GDM1 (cell line): ENCODE measurements around the gene GASK1B.

Experiments
- DNase-seq: peaks from one replicate; lab custom pipeline; 2025; lab: John Stamatoyannopoulos, UW

Gene GASK1B

GRCh38 chr4:158146736-158147135 is 26.1 kb downstream of the GASK1B start:
- DNase-seq: no peak

GRCh38 chr4:158139086-158139485 is 33.7 kb downstream of the GASK1B start:
- no peak for DNase-seq

- DNase-seq: no peak
Measured at GRCh38 chr4:158134222-158134621, 38.6 kb downstream of the GASK1B start.

DNA sequence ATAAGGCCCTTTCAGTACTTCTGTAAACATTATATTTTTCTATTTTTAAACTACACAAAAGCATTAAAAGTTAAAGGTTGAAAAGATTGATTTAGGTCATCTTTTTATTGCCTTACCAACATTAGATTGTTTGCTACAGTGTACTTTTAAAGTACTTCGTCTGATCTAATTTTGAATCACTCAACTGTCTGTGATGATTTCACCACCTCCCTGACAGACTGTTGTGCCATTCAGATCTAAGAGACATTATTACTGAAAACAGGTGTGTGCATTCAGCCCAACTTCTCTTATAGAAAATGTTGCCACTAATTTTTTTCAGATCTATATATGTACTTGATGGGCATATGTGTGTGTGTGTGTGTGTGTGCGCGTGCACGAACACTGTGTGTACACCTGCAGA is 39.3 kb downstream of the GASK1B start:
- no peak for DNase-seq

DNA sequence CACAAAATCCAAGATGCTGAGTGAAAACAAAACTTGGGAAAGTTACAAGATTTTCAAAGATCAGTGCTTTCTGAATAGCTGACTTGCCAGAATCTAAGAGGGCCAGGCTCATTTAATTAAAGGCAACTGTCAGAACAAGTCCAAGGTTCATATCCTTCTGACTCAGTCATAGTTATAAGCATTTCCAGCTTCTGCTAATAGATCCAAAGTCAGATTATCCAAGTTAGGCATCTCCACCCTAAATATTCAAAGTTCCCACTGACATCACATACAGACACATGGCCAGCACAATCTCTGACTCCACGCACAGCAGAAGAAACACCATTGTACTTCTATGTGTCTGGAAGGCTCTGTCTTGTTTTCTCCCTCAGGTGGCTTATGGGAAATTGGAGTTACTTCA is 41.8 kb downstream of the GASK1B start:
- DNase-seq: no peak

GRCh38 chr4:158130204-158130603 is 42.6 kb downstream of the GASK1B start:
- no peak for DNase-seq

DNA sequence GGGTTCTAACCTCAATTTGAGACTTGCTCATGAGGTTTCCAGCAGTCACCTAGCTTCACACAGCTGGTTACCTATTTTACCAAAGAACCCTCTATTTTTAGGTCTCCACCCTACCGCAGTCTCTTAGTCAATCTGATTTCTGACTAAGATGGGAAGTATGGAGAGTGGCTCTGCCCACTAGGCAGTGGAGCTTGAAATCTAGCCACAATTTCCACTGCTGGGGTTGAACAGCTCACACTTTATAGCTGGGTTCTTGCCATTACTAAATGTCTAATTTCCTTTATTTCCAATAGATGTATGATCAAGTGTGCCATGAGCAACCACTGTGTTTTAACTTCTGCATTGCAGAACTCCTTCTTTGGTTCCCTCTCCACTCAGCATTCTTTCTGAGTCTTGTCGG is 43.1 kb downstream of the GASK1B start:
- DNase-seq: no peak

GRCh38 chr4:158128540-158128939 is 44.3 kb downstream of the GASK1B start:
- no peak for DNase-seq

- DNase-seq: no peak
Measured at GRCh38 chr4:158125310-158125709, 47.5 kb downstream of the GASK1B start.
